ENCODE measurements around the gene UVRAG. TPM values are rescaled to one million over a fixed set of nuclear protein-coding genes. Genes with fewer than 3 reads are reported as not detected.

UVRAG gene
- total RNA-seq, 1 donor from 2014 or later, result 103 TPM

- intact Hi-C loops (cut with micrococcal nuclease), result no loop called here
- Mint-ChIP-seq H3K27ac (no peak overlapping the region), H3K9me3 (no peaks in the 10 kb centered on the region), H3K4me3 (no peak overlapping the region), H3K36me3 (ENCODE audit: low read depth) (peaks cover 64% of the 10 kb centered on the region), H3K4me1 (peaks cover 42% of the 10 kb centered on the region), H3K27me3 (no peaks in the 10 kb centered on the region)
- DNase-seq (no peak), ATAC-seq (ENCODE audit: low read depth) (no peak)
- ChIA-PET POLR2A (interaction anchor here (0.6 kb wide), 1 partner anchor 9 kb away, joined by 5 read pairs; no protein-coding TSS in a partner anchor), CTCF (interaction anchor here (1.1 to 1.8 kb wide), 2 partner anchors 11 to 54 kb away, joined by 4 to 8 read pairs; no protein-coding TSS in a partner anchor)
- TF ChIP-seq, protein P1, sequence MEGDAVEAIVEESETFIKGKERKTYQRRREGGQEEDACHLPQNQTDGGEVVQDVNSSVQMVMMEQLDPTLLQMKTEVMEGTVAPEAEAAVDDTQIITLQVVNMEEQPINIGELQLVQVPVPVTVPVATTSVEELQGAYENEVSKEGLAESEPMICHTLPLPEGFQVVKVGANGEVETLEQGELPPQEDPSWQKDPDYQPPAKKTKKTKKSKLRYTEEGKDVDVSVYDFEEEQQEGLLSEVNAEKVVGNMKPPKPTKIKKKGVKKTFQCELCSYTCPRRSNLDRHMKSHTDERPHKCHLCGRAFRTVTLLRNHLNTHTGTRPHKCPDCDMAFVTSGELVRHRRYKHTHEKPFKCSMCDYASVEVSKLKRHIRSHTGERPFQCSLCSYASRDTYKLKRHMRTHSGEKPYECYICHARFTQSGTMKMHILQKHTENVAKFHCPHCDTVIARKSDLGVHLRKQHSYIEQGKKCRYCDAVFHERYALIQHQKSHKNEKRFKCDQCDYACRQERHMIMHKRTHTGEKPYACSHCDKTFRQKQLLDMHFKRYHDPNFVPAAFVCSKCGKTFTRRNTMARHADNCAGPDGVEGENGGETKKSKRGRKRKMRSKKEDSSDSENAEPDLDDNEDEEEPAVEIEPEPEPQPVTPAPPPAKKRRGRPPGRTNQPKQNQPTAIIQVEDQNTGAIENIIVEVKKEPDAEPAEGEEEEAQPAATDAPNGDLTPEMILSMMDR (IDR thresholded peaks at IDR 0.05), result no peak
Measured at GRCh38 chr11:75856912-75857311, 41.9 kb downstream of the UVRAG start.

DNA sequence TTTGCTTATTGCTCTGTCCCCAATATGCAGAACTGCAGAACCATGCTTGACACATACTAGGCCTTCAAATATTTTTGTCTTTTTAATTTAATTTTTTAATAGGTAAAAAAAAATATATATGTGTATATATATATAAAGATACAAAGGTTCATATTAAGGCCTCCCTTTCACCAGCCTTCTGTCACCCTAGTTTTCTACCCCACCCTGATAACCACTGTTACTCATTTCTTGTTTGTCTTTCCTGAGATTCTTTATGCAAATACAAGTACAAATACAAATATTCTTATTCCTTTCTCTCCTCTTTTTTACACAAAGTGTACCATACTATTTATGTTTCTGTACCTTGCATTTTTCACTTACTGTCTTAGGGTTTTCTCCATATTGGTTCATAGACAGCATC is 43.0 kb downstream of the UVRAG start:
- no peak for ATAC-seq (ENCODE audit: low read depth)
- POLR2A ChIA-PET, result no interaction called here
- H3K4me3 Mint-ChIP-seq, result no peak overlapping the region
- H3K27me3 Mint-ChIP-seq, result no peaks in the 10 kb centered on the region
- intact Hi-C loops (cut with micrococcal nuclease), result no loop called here
- H3K4me1 Mint-ChIP-seq, result peaks cover 47% of the 10 kb centered on the region
- no peak for DNase-seq
- peaks cover 62% of the 10 kb centered on the region for H3K36me3 Mint-ChIP-seq (ENCODE audit: low read depth)
- no peak overlapping the region for H3K27ac Mint-ChIP-seq
- TF ChIP-seq, protein P1 (IDR thresholded peaks at IDR 0.05), result no peak
- H3K9me3 Mint-ChIP-seq, result no peaks in the 10 kb centered on the region
- CTCF ChIA-PET, result interaction anchor here (1.5 to 1.8 kb wide), 2 partner anchors 10 to 55 kb away, joined by 5 to 8 read pairs; no protein-coding TSS in a partner anchor

DNA sequence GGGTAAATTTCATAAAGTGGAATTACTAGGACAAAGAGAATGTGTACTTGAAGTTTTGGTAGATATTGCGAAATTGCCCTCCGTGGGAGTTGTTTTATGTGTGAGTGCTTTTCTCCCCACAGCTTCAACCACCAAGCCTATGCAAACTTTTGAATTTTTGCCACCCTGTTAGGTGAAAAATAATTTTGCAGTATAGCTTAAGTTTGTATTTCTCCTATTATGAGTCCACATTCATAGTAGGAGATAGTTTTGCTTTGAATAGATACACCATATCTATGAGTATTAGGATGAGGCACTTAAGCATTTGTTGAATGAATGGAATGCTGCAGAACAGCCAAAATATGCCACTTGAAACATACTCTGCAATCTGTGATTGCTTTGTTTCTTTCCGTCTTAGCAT is 43.6 kb downstream of the UVRAG start:
- CTCF ChIA-PET, result interaction anchor here (1.5 kb wide), 1 partner anchor 9 kb away, joined by 5 read pairs; no protein-coding TSS in a partner anchor
- TF ChIP-seq, protein P1 (IDR thresholded peaks at IDR 0.05), result no peak
- H3K4me1 Mint-ChIP-seq, result peaks cover 47% of the 10 kb centered on the region

GRCh38 chr11:75859614-75860013 is 44.6 kb downstream of the UVRAG start:
- Mint-ChIP-seq H3K36me3 (ENCODE audit: low read depth) (peaks cover 61% of the 10 kb centered on the region), H3K4me1 (peaks cover 44% of the 10 kb centered on the region), H3K4me3 (no peak overlapping the region), H3K9me3 (no peaks in the 10 kb centered on the region), H3K27me3 (no peaks in the 10 kb centered on the region), H3K27ac (no peak overlapping the region)
- CTCF ChIA-PET, result interaction anchor here (1.5 kb wide), 1 partner anchor 8 kb away, joined by 5 read pairs; no protein-coding TSS in a partner anchor
- POLR2A ChIA-PET, result no interaction called here
- TF ChIP-seq, protein P1 (IDR thresholded peaks at IDR 0.05), result no peak
- ATAC-seq (ENCODE audit: low read depth) (no peak), DNase-seq (no peak)
- intact Hi-C loops (cut with micrococcal nuclease), result no loop called here

More for the DNA sequence above, 43.6 kb downstream of the UVRAG start:
- POLR2A ChIA-PET, result interaction anchor here (0.6 kb wide), 1 partner anchor 36 kb away, joined by 6 read pairs; no protein-coding TSS in a partner anchor
- ATAC-seq (ENCODE audit: low read depth) (no peak), DNase-seq (no peak)
- intact Hi-C loops (cut with micrococcal nuclease), result no loop called here
- H3K9me3 Mint-ChIP-seq, result no peaks in the 10 kb centered on the region
- no peak overlapping the region for H3K4me3 Mint-ChIP-seq
- H3K27me3 Mint-ChIP-seq, result no peaks in the 10 kb centered on the region
- H3K36me3 Mint-ChIP-seq (ENCODE audit: low read depth), result peaks cover 62% of the 10 kb centered on the region
- H3K27ac Mint-ChIP-seq, result no peak overlapping the region

DNA sequence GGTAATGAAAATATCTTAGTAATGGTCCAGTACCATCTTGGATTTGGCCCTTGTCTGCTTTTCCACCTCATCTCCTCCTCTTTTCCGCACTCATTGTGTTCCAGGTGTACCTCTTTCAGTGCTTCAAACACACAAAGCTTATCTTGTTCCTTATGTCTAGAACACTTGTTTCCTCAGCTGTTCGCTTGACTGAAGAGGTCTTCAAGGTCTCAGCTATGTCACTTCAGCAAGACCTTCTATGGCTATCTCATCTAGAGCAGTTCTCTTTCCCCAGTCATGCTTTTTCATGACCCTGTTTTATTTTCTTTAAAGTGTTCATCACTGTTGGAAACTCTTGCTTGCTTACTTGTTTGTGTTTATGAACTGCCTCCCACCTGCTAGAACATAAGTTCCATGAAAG is 47.4 kb downstream of the UVRAG start:
- intact Hi-C loops (cut with micrococcal nuclease), result no loop called here
- ChIA-PET CTCF (interaction anchor here (1.3 to 13.2 kb wide), 2 partner anchors 56 to 60 kb away, joined by 4 to 258 read pairs; no protein-coding TSS in a partner anchor), POLR2A (no interaction called here)
- TF ChIP-seq, protein P1 (IDR thresholded peaks at IDR 0.05), result no peak
- DNase-seq (no peak), ATAC-seq (ENCODE audit: low read depth) (no peak)
- Mint-ChIP-seq H3K27me3 (no peaks in the 10 kb centered on the region), H3K36me3 (ENCODE audit: low read depth) (peaks cover 49% of the 10 kb centered on the region), H3K9me3 (no peaks in the 10 kb centered on the region), H3K27ac (no peak overlapping the region), H3K4me1 (peaks cover 41% of the 10 kb centered on the region), H3K4me3 (no peak overlapping the region)
